NK-92 treated with Interleukin-12 subunit alpha and Interleukin-12 subunit beta, amount 100 ng/mL, for 24 hours (cell line): ENCODE measurements around the gene SYK.
A peak's percentile ranks its signal among the peaks of the same experiment; 100 is the strongest.

Source experiments
- DNase-seq: peaks from one replicate; lab custom pipeline; 2025; lab: John Stamatoyannopoulos, UW

SYK gene

DNA sequence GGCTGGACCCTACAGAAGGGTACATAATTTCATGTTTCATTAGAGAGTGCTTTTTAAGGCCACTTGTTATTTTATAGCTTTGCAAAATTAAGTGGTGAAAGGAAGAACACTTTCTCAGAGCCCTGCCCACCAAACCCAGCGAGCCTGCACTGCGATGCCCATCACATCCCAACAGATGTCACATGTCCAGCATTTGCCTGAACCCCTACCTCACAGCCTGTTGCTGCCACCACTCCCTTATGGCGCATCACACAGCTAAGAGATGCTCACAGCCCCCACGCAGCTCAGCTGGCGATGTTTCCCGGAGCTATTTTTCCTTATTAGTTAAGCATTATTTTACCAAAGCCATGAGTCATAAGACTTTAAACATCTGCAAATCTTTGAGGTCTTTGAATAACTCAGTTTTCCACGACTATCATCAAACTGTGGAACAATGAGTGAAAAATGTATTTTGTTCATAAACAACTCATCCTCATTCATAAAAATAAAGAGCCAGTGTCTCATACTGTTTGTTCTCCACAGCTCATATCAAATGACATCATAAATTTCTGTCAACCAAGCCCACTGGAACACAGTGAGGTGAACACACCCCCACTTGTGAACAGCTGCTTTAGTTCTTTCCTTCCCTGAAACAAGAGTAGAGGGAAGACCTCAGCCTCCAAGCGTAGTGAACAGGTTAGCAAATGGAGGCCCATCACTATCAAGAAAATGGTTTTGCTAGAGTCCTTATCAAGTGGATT lies 104.9 kb downstream of the SYK start:
- DNase-seq, result no peak

DNA sequence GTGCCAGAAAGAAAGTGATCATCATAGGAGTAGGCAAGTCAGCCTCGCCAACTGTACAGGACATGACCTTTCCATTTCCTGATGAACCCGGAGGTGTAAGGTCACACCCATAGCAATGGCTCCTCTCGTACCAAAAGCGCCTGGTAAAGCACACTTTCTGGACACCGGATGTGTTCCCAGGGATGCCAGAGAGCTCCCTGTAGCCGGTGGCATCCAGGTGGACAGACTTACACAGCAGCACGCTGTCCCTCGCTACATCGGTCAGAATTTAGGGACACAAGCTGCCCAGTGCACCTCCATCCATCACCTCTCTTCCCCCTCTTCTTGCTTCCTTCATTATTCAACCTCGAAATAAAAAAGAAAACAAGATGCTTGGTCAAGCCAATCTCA lies 105.4 kb downstream of the SYK start:
- DNase-seq, result no peak

DNA sequence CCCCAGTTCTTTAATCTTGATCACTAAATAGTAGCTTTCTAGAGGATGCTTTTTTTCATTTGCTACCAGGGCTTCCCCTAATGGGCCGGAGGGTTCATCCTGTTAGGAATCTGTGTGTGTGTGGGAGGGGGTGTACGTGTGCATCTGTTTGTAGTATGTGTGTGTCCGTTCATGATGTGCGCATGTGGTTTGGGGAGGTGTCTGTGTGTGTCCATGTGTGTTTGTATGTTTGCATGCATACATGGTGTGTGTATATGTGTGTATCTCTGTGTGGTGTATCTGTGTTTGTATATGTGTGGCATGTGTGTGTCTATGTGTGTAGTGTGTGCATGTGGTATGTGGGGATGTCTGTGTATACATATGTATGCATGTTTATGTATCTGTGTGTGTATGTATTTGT lies 106.2 kb downstream of the SYK start:
- no peak for DNase-seq

DNA sequence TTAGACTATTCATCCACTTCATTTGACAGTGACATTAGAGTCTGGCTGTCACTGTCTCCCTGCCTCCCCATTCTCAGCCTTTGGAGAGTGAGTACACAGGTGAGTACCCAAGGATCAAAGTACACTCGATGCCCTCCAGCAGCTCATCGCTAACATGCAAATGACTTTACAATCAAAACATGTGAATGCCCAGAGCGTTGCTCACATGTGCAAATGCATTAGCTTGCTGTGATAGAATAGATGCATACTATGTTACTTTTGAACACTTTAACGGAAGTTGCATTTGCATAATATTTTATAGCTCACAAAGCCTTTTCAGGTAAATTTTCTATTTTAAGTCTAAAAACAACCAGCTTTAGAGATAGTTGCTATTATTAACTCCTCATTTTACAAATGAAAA lies 107.6 kb downstream of the SYK start:
- DNase-seq, result no peak

DNA sequence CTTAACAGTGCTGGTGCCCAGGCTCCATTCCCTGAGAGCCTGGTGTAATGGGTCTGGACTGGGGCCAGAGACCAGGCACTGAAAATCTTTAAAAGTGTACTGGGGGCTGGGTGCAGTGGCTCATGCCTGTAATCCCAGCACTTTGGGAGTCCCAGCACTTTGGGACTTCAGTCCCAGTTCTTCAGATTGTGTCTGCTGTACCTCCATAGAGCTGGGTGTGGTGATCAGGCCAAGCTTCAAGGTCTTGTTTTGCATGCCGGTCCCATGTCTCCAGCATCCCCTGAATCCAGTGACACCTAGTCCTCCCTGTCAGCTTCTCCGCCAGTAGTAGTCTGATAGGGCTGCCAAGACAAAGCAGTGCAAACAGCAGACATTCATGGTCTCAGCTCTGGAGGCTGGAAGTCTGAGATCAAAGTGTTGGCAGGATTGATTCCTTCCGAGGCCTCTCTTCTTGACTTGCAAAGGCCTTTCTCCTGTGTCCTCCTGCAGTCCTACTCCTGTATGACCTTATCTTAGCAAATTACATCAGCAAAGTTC lies 108.2 kb downstream of the SYK start:
- no peak for DNase-seq

DNA sequence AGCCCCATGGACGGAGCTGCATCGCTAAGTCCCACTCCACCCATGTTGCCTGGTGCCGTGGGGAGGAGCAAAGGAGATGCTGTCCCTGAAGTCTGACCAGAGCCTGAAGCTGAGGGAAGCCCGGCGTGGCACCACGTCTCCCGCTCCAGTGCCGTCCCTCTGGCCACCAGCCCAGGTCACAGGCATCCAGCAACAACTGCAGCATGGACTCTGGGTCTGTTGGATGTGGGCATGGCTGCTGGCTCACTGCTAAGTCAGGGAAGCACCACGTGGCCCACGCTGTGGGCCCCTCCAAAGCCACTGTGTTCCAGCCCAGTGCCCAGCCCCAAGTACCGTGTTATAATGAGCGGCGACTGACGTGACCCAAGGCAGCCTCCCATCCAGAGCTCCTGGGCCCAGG lies 112.6 kb downstream of the SYK start:
- DNase-seq, result no peak

DNA sequence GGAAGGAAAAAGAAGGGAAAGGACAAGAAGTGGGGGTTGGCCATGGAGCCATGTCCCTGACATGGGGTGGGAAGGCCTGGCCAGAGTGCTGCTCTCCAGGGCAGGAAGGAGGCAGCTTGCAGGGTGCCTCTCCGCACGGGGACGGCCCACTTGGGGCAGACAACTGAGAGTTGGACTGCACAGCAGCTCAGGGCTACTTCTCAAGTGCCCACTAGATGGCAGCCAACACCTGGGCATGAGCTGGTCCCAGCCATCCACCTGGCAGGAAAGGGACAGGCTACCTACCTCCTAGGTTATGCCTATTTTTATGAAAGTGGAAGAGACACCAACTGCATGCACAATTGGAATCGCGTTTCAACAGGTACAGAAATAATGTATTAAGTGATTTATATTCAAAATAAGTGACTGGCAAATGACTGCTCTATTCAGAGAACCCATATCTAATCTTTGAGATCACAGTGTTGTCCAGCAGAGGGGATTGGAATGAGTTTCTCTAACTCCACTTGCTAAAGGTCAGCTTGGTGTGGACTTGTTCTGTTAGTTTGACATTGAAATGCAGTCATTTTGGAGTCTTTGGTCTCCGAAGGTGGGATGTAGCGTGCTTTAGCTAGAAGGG lies 113.4 kb downstream of the SYK start:
- DNase-seq, result peak; percentile 62

DNA sequence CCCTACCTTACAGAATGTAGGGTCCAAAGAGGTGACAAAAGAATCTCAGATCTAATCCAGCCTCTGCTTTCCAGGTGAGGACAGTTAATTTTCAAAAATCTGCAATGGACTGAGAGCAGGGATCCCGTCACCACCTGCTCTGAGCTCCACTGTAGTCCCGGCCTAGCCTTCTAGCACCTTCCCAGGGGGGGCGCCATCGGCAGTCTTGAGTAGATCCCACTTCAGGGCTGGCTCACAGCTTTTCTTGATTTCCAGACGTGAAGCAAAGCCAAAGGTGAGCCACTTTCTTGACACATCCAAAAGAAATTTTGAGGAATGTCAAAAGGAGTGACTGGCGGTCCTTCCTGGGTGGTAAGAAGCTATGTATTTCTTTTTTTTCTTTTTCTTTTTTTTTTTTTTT lies 114.1 kb downstream of the SYK start:
- DNase-seq, result no peak

DNA sequence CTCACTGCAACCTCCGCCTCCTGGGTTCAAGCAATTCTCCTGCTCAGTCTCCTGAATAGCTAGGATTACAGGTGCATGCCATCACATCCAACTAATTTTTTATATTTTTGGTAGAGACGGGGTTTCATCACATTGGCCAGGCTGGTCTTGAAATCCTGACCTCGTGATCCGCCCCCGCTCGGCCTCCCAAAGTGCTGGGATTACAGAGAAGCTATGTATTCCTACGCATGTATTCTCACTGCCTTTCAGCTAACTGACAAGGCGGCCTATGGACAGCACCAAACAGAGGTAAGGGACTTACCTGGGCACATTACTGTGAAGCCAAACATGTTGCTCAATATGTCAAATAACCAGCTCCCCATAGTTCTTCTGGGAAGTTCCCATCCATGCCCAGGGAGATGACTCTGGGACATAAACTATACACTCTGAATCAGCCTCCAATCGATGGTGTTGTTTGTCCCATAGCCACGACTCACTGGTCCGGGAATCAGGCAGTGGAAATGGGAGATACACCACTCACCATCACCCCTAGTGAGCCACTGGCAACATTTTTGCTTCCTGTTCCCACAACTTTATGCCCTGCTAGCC lies 114.6 kb downstream of the SYK start:
- no peak for DNase-seq

DNA sequence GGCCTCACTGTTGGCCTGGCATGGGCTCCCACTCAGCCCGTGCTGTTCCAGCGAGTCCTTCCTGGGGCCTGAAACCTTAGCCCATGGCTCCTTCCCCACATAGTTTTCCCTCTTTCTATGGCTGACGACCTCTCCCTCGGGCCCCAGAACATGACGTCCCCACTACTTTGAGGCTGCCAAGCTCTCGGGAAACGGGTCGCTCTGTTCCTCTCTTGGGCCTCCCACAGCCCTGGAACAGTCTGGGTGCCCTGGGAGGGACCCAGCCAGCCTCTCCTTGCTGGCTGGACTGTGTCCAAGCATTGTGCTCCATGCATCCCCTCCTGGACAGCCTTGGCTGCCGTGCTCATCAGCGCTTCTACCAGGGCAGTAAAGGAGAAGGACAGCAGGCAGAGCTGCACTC lies 118.3 kb downstream of the SYK start:
- DNase-seq, result no peak

DNA sequence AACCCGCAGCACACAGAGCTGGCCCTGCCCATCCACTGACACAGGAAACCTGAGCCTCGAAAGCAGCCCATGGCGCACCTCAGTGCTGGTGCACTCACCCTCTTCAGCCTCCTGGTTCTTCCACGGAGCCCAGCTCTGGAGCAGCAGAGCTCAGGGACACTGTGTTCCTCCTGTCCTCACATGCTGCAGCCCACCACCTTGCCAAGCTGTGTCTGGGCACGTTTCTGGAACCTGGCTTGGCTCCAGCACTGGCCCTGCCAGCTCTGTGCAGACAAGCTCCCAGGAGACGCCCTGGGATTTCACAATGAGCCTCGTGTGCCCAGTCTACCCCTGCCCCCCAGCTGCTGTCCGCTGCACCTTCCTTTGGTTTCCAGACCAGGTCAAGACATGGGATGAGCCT lies 119.5 kb downstream of the SYK start:
- DNase-seq, result no peak

DNA sequence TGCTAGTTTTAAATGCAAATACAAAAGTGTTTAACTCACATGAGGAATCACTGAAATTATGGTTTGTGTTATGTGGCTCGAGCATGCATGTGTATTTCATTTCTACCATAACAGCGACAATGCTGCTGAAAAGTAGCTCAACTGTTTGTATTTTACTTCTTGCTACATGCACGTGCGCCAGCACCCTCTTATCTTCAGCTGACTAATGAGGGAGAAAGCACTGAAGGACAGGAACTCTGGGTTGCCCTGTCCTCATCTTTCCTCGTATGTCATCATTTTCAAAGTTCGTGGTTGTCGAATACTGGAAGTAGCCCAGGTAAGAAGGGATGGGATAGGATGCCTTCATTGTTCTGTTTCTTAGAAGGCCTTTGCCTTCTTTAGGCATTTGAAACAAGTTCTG lies 120.3 kb downstream of the SYK start:
- DNase-seq, result no peak

DNA sequence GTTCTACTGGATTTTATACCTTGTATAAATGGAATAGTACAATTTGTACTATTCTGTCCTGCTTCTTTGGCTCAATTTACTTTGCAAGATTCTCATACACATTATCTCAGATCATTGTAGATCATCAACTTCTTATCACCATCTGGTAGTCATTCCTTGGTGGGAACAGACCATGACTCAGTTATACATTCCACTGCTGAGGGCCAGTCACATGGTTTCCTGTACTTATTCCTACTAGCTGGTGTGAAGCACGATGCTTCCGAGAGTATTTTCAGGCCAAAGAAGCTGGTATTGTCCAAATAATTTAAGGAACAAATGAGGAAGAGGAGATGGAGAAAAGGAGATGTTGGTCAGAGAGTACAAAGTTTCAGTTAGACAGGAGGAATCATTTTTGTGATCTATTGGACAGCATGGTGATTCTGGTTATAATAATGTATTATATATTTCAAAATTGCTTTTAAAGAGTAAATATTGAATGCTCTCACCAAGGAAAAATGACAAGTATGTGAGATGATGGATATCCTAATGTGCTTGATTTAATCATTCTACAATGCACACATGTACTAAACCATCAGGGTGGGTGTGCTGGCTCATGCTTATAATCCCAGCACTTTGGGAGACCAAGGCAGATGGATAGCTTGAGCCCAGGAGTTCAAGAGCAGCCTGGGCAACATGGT lies 124.1 kb downstream of the SYK start:
- no peak for DNase-seq

DNA sequence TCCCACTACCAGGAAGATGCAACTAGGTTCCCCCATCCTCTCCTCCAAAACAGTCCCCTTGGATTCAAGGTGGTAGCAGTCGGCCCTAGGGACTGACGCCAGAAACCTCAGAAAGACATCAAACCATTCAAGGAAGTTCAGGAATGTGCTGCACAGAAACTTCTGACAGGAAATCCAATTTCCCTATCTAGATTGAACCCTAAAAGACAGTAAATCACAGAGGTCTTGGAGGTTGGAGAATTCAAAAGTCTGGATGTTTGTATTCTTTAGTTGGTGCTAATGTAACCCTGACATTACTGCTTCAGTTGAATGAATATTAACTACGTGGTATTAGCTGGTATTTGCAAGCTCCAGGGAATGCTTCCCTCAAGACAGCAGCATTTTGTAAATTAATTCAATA lies 125.3 kb downstream of the SYK start:
- no peak for DNase-seq

DNA sequence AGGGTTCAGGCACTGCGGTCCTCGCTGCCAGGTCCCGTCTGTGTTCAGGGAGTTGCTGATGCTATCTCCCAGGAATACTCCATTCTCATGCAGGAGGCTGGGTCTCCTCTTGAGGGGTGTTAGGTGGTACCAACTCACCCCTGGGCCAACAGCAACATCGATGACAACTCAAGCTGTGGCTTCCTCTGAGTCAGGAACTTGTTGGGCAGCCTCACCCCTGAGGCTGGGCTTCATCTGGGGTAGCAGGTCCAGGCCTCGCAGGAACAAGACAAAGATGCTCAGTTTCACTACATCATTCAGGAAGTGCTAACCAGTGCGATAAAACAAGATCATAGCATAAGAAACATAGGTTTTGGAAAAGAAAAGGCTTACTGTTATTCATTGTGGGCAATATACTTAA lies 125.9 kb downstream of the SYK start:
- DNase-seq, result no peak

DNA sequence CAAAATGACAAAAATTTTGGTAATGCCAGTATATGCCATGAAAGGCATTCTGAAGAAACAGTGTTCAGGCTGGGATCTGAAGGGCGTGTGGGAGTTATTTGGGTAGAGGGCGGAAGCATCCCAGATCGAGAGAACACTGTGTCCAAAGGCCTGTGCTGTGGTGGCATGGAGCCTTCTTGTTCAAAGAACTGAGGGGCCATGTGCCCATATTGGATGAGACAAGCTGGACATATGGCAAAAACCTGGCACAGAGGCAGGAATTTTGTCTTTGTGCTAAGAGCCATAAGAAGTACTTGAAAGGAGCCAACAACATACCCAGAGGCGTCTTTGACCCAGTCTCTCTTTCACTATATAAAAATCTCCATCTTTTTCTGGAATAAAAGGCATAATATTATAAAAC lies 128.0 kb downstream of the SYK start:
- no peak for DNase-seq

DNA sequence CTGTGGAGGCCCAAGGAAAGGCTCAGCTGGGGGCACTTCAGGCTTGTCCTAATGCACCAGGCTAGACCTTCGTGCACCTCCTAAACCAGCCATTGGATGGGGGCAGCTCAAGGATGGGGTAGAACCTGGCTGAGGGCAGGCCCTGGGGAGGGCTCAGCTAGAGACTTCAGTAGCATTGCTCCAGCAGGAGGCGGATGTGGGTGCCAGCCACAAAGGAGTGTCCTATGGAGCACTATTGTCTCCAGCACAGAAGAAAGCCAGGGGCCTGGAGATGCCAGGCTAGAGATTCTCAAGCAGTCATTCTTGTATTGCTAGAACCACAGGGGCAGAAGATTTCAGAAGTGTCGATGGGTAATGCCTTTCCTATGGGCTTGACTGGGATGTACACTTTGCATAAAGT lies 131.8 kb downstream of the SYK start:
- DNase-seq, result no peak

DNA sequence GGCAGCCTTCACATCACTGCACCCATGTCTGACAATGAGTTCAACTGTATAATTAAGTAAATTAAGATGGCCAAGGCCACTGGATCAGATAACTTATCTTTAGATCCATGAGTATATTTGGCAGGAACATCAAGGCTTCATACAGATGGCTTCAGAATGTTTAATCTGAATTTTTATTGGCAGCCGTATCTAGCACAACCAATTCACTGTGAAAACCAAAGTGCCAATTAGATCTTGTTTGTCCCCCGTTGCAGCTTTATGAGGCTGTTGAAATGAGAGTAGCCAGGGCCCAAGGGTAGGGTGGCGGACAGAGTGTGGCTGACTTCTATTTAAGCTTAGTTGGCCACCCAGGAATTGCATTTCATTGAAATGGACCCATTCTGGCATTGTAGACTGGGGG lies 137.7 kb downstream of the SYK start:
- DNase-seq, result no peak

DNA sequence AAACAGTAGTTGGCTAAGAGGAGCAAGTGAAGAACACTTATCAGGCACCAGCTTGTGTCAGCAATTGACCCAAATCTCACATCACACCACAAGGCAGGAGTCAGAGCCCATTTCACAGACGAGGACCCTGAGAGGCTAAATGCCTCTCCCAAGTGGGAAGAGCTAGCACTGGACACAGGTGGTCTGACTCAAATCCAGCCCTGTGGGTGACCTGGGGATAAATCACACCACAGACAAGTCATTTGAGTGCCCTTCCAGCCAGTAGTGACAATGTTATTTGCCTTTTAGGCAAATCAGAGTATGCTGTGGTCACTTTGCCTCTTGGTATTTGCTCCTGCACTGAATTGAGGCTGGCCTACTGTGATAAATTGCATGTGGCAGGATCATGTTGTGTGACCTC lies 138.7 kb downstream of the SYK start:
- no peak for DNase-seq

DNA sequence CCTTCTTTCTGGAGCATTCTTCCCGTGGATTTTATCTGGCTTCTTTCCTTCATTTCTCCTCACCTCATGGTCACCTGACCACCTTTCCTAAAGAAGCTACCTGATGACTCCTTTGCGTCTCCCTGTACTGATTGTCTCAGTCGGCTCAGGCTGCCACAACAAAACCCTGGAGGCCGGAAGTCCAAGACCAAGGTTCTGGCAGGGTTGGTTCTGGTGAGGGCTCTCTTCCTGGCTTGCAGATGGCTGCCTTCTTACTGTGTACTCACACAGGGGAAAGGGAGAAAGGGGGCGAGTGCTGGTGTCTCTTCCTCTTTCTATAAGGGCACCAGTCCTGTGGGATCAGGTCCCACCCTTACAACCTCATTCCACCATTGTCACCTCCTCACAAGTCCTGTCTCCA lies 140.0 kb downstream of the SYK start:
- no peak for DNase-seq

DNA sequence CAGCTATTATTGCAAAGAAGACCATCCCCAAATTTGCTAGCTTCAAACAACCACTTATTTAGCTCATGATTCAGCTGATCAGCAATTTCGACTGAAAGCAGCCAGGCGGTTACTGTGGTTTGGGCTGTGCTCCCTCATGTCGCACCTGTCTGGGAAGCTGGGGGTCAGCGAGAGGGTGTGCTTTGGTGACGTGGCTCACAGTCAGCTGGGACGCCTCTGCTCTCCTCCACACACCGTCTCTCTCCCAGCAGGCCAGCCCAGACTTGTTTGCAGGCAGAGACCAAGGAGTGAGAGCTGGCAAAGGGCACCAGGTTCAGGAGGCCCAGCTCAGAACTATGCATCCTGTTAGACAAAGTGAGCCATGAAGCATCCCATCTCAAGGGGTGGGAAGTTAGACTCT lies 140.9 kb downstream of the SYK start:
- no peak for DNase-seq

DNA sequence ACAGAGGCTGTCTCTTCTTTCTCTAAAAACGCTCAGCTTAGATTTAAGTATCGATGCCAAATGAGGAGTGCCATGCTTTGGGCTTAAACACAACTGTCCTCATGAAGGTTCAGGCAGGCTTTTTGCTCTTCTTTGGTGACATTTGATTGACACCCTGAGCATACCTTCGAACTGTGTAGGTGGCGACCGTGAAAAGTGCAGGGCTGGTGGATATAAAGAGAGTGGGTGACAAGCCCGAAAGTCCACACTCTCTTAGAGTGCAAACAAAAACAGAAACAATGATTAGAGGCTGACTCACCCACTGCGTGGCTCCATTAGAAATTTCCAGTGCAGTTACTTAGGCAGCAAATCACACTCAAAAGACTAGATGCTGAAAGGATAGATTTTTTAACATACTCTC lies 141.7 kb downstream of the SYK start:
- no peak for DNase-seq

DNA sequence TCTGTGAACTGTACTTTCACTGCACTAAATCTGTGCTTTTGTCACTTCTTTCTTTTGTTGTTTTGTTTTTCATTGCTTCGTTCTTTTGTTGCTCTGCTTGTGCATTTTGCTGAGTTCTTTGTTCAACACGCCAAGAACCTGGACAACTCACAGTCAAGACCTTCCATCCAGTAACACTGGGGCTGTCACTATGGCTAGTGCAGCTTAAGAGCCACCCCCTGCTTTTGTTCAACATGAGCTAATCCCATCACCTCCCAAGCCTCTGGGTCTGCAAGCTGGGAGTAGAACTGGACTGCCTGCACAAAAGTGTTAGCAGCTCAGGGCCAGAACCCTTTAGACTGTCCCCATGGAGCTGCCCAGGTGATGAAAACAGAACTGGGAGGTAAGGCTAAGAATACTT lies 143.7 kb downstream of the SYK start:
- no peak for DNase-seq
